ENCODE measurements around the gene GPR50.

DNA sequence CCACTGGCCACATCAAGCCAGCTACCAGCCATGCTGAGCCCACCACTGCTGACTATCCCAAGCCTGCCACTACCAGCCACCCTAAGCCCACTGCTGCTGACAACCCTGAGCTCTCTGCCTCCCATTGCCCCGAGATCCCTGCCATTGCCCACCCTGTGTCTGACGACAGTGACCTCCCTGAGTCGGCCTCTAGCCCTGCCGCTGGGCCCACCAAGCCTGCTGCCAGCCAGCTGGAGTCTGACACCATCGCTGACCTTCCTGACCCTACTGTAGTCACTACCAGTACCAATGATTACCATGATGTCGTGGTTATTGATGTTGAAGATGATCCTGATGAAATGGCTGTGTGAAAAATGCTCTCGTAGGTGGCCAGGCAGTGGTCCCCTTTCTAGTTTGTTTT, 4.7 kb downstream of the GPR50 start:
- no peak for TF ChIP-seq EP300 (IDR thresholded peaks at IDR 0.05; ENCODE audit: borderline replicate concordance)
- TF ChIP-seq RAD21 (IDR thresholded peaks at IDR 0.05; ENCODE audit: low read depth), result no peak
- no peak for TF ChIP-seq TEAD4 (IDR thresholded peaks at IDR 0.05)
- TF ChIP-seq CEBPB (IDR thresholded peaks at IDR 0.05), result no peak
- TF ChIP-seq, protein P1, sequence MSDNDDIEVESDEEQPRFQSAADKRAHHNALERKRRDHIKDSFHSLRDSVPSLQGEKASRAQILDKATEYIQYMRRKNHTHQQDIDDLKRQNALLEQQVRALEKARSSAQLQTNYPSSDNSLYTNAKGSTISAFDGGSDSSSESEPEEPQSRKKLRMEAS (IDR thresholded peaks at IDR 0.05), result no peak
